Measurements from ENCODE around the gene DUSP10.

- TF ChIP-seq, protein P1, sequence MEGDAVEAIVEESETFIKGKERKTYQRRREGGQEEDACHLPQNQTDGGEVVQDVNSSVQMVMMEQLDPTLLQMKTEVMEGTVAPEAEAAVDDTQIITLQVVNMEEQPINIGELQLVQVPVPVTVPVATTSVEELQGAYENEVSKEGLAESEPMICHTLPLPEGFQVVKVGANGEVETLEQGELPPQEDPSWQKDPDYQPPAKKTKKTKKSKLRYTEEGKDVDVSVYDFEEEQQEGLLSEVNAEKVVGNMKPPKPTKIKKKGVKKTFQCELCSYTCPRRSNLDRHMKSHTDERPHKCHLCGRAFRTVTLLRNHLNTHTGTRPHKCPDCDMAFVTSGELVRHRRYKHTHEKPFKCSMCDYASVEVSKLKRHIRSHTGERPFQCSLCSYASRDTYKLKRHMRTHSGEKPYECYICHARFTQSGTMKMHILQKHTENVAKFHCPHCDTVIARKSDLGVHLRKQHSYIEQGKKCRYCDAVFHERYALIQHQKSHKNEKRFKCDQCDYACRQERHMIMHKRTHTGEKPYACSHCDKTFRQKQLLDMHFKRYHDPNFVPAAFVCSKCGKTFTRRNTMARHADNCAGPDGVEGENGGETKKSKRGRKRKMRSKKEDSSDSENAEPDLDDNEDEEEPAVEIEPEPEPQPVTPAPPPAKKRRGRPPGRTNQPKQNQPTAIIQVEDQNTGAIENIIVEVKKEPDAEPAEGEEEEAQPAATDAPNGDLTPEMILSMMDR (IDR thresholded peaks at IDR 0.05) = no peak
- TF ChIP-seq EZH2phosphoT487 (IDR thresholded peaks at IDR 0.05) (no peak), EZH2 (IDR thresholded peaks at IDR 0.05) (no peak)
Observed at GRCh38 chr1:221739677-221740025, 2.2 kb downstream of the DUSP10 start.

Measured in neural progenitor cell (in vitro differentiated cells).